NCI-H1694 (cell line): ENCODE measurements around the gene STXBP5.
"Not testable (repeated sequence)": the region's sequence is repeated elsewhere in the genome, so short reads cannot be mapped to it uniquely, and the experiment has no call there.

Experiments
- DNase-seq: peaks from one replicate; lab custom pipeline; 2025; lab: John Stamatoyannopoulos, UW

The STXBP5 gene

DNA sequence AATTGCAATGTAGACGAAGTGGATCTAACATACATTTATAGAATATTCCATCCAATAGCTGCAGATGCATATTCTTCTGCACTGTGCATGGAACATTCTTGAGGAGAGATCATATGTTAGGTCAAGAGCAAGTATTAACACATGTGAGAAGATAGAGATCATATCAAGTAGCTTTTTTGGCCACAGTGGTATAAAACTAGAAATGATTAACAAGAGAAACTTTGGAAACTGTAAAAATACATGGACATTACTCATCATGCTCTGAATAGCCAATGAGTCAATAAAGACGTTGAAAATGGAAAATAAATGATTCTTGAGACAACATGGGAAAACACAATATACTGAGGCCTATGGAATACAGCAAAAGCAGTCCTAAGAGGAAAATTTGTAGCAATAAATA lies 94.2 kb downstream of the STXBP5 start:
- no peak for DNase-seq

DNA sequence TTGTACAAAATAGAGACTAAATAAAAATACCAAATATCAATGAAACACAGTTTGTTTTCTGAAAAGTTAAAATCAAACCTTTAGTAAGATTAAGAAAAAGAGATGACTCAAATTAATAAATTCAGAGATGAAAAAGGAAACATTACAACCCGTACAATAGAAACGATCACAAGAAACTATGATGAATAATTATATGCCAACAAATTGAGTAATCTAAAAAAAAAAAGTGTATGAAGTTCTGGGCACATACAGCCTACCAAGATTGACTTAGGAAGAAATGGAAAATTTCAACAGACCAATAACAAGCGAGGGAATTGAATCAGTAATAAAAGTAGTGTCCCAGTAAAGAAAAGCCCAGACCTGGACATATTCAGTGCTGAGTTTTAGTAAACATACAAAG lies 94.8 kb downstream of the STXBP5 start:
- DNase-seq, result no peak

DNA sequence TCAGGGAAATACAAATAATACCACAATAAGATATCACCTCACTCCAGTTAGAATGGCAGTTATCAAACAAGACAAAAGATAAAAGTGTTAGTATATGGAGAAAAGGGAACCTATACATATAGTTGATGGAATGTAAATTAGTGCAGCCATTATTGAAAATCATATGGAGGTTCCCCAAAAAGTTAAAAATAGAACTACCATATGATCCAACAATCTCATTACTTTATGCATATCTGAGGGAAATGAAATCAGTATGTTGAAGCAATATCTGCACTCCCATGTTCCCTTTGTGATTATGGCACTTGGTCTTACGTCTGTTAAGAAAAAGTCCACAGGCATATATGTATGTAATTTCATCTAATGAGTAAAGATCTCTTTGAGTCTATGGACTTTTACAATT lies 96.9 kb downstream of the STXBP5 start:
- no peak for DNase-seq

DNA sequence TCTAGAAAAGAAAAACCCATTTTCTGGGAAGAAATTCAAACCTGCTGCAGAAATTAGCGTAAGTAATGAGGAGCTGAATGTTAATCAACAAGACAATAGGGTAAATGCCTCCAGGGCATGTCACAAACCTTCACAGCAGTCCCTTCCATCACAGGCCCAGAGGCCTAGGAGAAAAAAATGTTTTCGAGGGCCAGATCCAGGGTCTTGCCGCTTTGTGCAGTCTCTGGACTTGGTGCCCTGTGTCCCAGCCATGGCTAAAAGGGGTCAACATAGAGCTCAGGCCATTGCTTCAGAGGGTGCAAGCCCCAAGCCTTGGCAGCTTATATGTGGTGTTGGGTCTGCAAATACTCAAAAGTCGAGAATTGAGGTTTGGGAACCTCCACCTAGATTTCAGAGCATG lies 99.8 kb downstream of the STXBP5 start:
- DNase-seq, result no peak

DNA sequence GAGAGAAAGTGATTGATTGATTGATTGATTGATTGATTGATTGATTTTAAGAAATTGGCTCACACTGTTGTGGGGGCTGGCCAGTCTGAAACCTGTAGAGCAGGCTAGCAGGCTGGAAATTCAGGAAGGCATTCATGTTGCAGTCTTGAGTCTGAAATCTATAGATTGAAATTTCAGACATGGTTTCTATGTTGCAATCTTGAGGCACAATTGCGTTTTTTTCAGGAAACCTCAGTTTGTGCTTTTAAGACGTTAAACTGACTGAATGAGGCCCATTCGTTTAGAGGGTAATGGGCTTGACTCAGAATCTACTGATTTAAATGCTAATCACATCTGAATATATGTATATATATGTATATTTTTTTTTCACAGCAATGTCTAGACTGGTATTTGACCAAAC lies 106.3 kb downstream of the STXBP5 start:
- no peak for DNase-seq

DNA sequence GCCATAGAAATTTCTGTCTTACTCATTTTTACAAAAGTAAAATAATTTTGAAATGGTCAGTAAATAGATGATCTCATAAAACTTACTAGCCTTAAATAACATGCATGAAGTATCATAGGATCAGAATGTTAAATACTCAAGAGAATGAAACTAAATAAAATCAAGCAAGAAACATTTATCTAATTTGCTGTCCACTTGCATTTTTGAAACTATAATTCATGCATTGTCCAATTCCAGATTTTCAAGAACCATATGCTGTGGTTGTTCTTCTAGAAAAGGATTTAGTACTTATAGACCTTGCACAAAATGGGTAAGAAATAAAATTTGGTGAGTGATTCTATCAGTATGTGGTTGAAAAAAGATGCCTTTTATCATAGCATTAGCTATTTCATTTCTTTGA lies 107.0 kb downstream of the STXBP5 start:
- no peak for DNase-seq

DNA sequence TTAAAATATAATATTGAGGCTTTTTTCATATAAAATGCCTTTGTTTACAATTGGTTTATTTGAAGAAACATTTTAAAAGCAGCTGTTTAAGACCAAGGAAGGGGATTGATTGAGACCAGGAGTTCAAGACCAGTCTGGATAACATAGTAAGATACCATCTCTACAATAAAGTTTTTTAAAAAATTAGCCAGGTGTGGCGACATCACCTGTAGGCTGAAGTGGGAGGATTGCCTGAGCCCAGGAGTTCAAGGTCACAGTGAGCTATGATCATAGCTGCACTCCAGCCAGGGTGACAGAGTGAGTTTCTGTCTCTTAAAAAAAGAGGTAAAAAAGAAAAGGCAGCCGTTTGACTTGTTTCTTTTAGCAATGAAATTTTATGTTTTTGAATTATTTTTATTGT lies 117.0 kb downstream of the STXBP5 start:
- no peak for DNase-seq

DNA sequence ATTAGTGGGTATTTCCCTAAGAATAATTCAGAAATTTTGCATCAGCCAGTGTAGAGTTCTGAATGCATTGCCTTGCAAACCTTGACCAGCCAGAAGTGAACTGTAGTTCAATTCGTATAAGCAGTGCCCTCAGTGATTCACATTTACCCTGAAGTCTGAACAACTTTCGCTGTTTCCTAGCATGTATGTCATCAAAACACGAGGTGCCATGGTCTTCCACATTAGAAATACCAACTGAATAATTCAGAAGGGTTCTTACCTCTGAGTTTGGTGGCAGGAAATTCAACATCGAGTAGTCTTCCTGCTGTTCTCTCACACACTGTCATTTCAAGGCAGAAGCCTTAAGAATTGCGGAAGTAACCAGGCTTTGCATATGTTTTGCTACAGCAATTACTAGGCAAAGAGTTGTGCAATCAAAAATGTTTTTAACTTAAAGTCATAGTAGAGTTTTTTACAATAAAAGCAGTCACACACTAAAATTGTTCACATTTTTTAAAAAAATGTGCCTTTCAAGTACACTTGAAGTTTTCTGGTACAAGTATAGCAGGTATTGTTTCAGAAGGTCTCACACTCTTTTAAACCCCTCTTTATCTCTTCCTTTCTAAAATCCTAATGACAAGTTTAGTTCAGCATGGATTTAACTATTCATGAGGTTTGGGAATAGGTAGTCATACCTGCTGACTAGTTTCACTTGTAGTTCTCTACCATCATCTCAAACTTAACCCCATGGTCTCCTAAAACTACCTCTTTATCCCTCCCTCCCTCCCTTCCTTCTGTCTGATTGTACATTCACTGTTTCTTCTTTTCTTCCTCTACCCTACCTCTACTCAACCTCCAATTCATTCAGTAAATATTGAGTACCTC lies 118.3 kb downstream of the STXBP5 start:
- no peak for DNase-seq

DNA sequence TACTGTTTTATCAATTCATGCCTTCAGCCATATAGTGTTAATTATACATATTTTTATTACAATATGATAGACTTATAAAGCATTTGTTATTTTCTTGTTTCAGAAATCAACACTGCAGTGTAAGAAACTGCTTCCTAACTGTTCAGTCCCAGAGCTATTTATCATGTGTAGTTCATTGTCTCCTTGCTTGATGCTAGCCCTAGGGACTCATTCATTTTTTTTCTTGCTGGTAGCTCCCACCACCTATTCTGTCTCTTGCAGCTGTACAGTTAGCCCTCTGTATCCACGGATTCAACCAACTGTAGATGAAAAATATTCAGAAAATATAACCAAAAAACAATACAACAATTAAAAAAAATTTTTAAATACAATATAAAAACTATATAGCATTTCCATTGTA lies 121.3 kb downstream of the STXBP5 start:
- DNase-seq, result no peak

DNA sequence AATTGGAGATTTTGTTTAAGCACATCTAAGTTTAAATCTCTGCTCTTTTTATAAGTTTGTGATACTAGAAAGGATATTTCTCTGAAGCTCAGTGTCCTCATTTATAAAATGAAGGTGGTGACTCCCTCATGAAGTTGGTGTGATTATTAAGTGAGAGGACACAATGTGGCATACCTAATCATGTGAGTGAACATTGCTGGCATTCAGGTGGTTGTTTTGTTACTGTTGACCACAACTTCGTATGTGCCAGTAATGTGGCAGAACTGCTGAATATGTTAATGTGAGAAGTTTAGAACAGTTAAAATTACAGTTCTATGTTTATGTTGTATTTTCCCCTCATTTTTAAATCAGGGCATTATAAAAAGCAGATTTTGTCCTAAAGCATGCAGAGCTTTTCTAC lies 127.2 kb downstream of the STXBP5 start:
- no peak for DNase-seq

DNA sequence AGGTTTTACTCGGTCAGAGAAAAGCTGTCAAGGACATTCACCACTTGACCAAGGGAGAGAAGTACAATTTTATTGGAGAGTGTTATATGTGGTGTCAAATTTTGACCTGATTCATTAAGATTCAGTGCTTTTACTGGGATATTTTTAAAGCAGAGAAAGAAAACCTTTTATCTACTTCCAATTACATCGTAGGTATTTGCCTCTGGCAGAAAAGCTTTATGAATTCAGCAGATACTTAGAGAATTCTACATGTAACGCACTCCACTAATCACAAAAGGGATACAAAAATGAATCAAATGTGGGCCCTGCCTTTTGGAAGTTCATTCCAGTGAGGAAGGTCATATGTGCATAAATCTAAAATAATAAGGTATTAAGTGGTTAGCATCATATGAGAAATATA lies 133.7 kb downstream of the STXBP5 start:
- DNase-seq, result no peak

DNA sequence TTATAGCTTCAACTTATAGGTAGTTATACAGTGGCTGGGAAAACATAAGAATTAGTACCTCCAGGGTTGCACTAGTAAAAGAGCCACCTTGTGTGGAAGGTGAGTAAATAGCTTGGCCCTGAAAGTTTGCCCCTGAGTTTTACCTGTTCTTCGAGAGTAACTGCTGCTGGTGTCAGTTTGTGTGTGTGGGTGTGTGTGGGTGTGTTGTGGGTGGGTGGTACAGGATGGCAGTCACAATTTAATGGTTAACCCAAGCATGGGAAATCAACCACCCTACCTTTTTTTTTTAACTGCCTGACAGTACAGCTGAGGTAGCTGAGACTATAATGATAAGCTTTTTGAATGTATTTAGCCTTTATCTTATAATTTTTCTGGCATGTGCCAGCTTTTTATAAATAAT lies 137.3 kb downstream of the STXBP5 start:
- DNase-seq, result no peak

DNA sequence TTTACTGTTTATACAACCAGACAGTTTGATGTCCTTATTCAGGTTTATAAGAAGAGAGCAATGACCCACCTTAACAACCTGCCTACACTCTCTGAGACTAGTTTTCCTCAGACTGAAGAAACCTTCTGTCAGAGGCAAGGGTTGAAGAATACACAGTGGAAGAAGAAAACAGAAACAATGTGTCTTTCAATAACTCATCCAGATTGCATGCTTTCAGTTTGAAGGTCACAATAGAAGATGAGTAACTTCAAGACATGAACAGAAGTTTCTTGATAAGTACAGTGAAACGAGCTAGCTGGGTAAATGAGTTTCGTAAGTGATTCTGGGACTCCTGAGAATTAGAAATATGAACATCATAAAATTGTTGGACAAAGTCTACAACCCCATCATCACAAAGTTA lies 141.7 kb downstream of the STXBP5 start:
- DNase-seq, result no peak

DNA sequence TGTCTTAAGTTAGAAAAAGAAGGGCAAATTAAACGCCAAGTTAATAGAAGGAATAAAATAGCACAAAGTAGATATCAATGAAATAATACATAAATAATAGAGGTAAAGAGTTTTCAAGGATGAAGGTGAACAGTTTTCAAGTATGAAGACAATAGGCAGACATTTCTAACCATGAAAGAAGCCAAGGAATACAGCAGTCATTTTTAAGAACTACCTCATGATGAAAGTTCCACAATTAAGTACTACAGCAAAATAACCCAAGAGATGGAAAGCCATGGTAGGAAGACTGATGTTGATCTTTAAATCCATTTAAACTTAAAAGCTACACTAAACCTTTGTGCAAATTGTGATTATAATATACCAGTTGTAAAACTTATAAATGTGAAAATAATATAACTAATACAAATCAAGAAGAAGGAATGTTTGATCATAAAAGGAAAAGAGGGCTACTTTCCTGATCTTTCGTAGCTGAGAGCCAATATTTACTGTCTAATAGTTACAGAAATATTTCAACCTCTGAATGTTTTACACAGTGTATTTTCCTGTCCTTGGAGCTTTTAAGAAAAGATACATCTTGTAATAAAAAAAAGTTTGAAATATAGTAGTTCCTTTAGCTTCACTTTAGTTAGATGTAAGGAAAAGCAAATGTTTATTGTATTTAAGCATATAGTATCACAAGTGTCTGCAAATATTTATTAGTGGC lies 143.1 kb downstream of the STXBP5 start:
- no peak for DNase-seq

DNA sequence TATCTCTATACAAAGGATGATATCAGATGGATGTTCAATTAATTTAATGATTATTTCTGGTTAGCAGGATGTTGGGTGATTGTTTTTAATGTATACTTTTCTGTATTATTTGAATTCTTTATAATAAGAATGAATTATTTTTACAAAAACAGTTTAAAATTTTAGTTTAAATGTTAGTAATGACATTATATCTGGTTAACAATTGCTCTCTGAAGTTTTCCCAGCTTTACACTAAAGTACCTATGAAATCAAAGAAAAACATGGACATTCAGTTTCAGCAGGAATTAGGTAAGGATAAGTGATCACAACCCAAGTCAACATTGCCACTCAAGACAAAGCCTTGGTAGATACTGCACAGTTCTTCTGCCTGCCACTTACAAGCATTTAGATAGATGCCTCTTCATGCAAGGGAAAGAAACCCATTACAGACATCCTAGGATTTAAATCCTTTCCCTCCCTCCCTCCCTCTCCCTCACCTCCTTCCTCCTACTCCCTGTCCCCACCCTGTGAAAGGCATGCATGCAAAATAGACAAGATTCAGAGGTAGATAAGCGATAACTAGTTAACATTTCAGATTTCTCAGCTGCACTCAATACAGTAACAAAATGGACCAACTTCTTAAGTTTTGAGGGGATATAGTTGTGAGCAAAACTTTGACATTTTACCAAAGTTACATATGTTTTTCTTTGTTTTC lies 143.8 kb downstream of the STXBP5 start:
- DNase-seq, result no peak

DNA sequence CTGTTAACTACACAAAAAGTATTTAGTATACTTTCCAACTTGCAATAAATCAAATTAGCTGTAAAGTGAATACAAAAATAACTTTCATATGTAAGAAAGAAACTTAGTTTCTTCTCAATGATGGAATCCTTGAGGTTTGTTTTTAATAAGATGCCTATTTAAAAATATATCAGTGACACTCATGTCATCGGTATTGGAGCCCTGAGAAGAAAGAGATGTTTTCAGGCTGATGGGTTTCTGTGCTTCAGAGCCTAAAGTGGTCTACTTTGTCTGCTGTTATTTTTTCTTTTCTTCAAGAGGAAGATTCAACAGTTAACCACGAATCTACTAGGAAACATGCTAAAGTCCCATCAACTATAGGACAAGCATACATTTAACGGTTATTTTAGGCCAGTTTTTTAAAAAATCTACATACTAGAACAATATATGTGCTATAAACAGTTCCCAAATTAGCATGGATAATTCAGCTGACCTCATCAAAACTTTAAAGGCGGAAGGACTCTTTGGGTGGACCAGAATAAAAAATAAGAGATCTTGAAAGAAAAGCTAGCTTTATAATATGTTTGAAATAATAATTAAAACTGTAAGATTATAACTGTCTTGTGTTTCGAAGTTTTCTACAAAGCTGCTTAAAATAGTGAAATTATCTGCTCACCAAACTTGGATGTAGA lies 157.2 kb downstream of the STXBP5 start:
- DNase-seq, result no peak

DNA sequence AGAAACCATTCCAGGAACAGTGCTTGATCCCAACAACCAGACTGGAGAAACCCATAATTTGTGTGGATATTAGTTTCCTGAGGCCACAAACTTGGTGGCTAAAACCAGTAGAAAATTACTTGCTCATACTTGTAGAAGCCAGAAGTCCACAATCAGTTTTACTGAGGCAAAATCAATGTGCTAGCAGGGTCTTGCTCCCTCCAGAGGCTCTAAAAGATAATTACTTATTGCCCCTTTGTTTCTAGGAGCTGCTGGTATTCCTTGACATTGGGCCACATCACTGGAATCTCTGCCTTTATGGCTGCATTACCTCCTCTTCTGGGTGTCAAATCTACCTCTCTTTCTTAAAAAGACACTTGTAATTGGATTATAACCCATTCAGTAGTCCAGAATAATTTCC lies 162.1 kb downstream of the STXBP5 start:
- DNase-seq, result no peak

DNA sequence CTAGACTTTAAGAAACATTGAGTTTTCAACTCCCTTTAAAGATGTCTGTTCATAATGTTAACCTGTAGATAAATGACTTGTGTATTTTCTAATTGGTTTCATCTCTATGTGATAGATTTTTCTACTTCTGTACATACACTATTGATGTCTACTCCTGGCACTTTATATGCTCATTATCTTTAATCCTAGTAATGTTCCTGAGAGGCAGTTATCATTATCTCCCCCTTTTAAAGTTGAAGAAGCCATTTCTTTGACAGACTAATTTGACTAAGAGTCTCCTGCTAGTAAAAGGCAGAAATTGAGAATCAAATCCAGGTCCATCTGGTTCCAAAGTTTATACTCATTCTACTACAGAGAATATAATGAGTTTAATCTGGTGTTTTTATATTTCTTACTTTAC lies 167.1 kb downstream of the STXBP5 start:
- no peak for DNase-seq

DNA sequence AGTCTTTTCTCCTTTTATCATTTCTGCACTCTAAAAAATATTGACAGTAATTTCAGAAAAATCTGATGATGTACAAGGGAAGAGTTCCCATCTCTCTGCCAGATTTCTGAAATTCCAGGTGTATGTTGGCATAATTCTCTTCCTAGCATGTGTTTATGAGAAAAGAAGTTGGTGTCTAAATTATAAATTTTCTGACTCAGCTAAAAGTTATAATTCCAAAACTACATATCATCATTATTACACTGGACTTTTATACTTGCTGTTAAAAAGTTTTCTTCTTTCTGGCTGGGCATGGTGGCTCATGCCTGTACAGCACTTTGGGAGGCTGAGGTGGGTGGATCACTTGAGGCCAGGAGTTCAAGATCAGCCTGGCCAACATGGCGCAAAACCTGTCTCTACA lies 168.6 kb downstream of the STXBP5 start:
- DNase-seq, result no peak

DNA sequence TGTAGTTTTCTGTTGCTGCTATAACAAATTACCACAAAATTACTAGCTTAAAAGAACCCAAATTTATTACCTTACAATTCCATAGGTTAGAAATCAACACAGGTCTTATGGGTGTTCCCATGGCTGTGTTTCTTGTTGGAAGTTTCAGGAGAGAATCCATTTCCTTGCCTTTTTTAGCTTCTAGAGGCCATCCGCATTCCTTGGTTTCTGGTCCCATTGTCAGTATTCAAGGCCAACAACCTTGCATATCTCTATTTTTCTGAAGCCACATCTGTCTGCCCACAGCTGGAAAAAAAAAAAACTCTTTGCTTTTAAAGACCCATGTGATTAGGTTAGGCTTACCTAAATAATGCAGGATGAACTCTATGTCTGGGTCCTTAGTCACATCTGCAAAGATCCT lies 174.6 kb downstream of the STXBP5 start:
- DNase-seq, result no peak

DNA sequence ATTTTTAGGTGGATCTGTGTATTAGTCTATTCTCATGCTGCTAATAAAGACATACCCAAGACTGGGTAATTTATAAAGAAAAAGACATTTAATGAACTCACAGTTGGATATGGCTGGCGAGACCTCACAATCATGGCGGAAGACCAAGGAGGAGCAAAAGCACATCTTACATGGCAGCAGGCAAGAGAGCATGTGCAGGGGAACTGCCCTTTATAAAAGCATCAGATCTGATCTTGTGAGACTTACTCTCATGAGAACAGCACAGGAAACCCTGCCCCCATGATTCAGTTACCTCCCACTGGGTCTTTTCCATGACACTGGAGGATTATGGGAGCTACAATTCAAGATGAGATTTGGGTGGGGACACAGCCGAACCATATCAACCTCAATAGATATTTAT lies 176.6 kb downstream of the STXBP5 start:
- not testable (repeated sequence) for DNase-seq

DNA sequence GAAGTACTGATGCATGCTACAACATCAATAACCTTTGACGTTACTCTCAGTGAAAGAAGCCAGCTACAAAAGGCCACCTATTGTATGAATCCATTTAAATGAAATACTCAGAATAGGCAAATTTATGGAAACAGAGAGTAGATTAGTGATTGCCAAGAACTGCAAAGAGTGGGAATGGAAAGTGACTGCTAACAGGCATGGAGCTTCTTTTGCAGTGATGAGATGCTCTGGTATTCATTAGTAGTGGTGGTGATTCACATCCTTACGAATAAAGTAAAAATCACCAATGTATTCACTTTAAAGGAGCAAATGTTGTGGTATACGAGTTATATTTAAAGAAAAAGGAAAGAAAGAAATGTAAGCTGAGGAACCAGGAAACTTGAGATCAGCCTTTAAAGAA lies 177.5 kb downstream of the STXBP5 start:
- DNase-seq, result no peak
